DND-41 (cell line): ENCODE data around the gene UBL3.

ENCODE experiments used
- CTCF ChIP-seq: IDR thresholded peaks from 2 replicates; pipeline ENCODE4 v1.5.1; 2012; ENCODE audit warnings: borderline replicate concordance, low read length, moderate library complexity, mild to moderate bottlenecking; ENCODE audit not compliant: poor library complexity, severe bottlenecking; ENCODE audit errors: extremely low read depth
- EZH2 ChIP-seq: IDR thresholded peaks from 3 replicates; pipeline ENCODE4 v1.6.1; 2012; ENCODE audit warnings: borderline replicate concordance, low read depth, mild to moderate bottlenecking, moderate library complexity, low read length, inconsistent platforms; ENCODE audit not compliant: severe bottlenecking

- TF ChIP-seq CTCF = no peak
- no peak for TF ChIP-seq EZH2
These were observed 133.9 kb downstream of the UBL3 start for GRCh38 chr13:29716493-29716892.
